ENCODE data around the gene IL6R. TPM values are rescaled to one million over a fixed set of nuclear protein-coding genes. Genes with fewer than 3 reads are reported as not detected.

The IL6R gene
- total and polyA plus RNA-seq, 8 donors: 1.9 to 73.9 (median 21.1) TPM

- H3K4me1 ChIP-seq: peaks cover 6 to 71% (median 38%) of the 10 kb centered on the region in 4 donors
- H3K36me3 ChIP-seq: peaks cover 8 to 81% (median 56%) of the 10 kb centered on the region in 4 donors
- no peak overlapping the region for H3K4me3 ChIP-seq
- intact Hi-C loops (cut with DNase I; ENCODE audit: low total_unique reads): no loop called here
- WGBS, 5 donors: 73 to 82% (median 78%) methylated on average over 8 of the region's 8 CpGs
- H3K27me3 ChIP-seq: no peaks in the 10 kb centered on the region
- TF ChIP-seq EP300 (IDR thresholded peaks at IDR 0.05): no peak
- TF ChIP-seq POLR2AphosphoS5 (IDR thresholded peaks at IDR 0.05): no peak
- TF ChIP-seq POLR2A (IDR thresholded peaks at IDR 0.05): no peak
- no peak for TF ChIP-seq CTCF (IDR thresholded peaks at IDR 0.05)
- H3K27ac ChIP-seq: peak overlapping the region in 1 of 5 donors; percentile 43
- H3K9me3 ChIP-seq: no peaks in the 10 kb centered on the region
- DNase-seq: no peak
Observed at GRCh38 chr1:154443274-154444013, 38.3 kb downstream of the IL6R start.

DNA sequence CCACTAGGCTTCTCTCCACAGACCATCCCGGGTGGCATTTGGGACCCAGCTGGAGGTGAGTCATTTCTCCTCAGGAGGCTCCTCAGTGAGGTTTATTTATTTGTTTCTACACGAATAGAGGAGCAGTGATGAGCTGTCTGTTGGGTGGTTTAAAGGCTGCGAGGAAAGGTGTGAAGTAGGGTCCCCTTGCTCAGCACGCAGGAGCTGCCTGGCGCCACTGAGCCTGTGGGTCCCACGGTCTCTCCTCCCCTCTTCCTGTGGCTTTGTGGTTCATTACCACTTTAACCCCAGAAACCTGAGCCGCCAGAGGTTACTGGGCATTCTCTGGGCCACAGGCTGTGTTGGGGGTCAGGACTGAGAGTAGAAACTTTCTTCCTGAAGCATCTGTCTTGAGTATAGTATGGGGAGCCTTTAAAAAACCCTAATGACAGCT is 39.9 kb downstream of the IL6R start:
- no peak for TF ChIP-seq POLR2A (IDR thresholded peaks at IDR 0.05)
- no peak for TF ChIP-seq CTCF (IDR thresholded peaks at IDR 0.05)
- no peak for TF ChIP-seq POLR2AphosphoS5 (IDR thresholded peaks at IDR 0.05)
- no peak for TF ChIP-seq EP300 (IDR thresholded peaks at IDR 0.05)
- DNase-seq: no peak
- no peaks in the 10 kb centered on the region for H3K27me3 ChIP-seq
- 43 to 66% (median 64%) methylated on average over 5 to 7 of the region's 7 CpGs for whole genome bisulfite sequencing, 5 donors
- H3K36me3 ChIP-seq: peaks cover 9 to 90% (median 70%) of the 10 kb centered on the region in 4 donors
- no peaks in the 10 kb centered on the region for H3K9me3 ChIP-seq
- H3K4me1 ChIP-seq: peaks cover 0 to 56% (median 25%) of the 10 kb centered on the region in 4 donors
- H3K4me3 ChIP-seq: no peak overlapping the region
- intact Hi-C loops (cut with DNase I; ENCODE audit: low total_unique reads): no loop called here
- H3K27ac ChIP-seq: peak overlapping the region in 3 of 5 donors; percentile 27 to 77 (median 74)

DNA sequence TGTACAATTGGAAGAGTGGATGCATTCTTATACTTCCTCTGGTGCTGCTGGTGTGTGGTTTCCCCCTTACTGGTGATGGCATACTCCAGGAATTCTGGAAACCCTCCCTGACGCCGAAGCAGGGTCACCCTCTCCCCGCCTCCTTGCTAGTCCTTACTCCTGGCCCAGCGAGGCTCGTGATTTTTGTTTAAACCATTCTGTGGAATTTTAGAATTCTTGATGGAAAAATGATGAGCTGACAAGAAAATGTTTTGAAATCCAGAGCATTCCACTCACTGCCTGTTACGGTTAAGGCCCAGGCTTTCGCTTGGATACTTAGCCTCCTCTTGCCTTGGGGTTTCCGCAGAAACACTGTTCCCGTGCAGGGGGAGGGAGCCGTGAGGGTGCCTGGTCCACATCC is 41.1 kb downstream of the IL6R start:
- H3K27me3 ChIP-seq: no peaks in the 10 kb centered on the region
- no peaks in the 10 kb centered on the region for H3K9me3 ChIP-seq
- H3K4me3 ChIP-seq: no peak overlapping the region
- intact Hi-C loops (cut with DNase I; ENCODE audit: low total_unique reads): no loop called here
- H3K27ac ChIP-seq: peak overlapping the region in 4 of 5 donors; percentile 25 to 77 (median 72)
- H3K4me1 ChIP-seq: peaks cover 0 to 44% (median 21%) of the 10 kb centered on the region in 4 donors
- 64 to 84% (median 71%) methylated on average over 10 of the region's 10 CpGs for WGBS, 5 donors
- DNase-seq: no peak
- TF ChIP-seq POLR2AphosphoS5 (IDR thresholded peaks at IDR 0.05) (peak in 2 of 3 donors; percentile 29 to 61), POLR2A (IDR thresholded peaks at IDR 0.05) (no peak)
- peaks cover 15 to 91% (median 76%) of the 10 kb centered on the region in 4 donors for H3K36me3 ChIP-seq

GRCh38 chr1:154446789-154447188 is 41.6 kb downstream of the IL6R start:
- TF ChIP-seq POLR2AphosphoS5 (IDR thresholded peaks at IDR 0.05) (no peak), EP300 (IDR thresholded peaks at IDR 0.05) (no peak), POLR2A (IDR thresholded peaks at IDR 0.05) (no peak), CTCF (IDR thresholded peaks at IDR 0.05) (no peak)
- no peak for DNase-seq
- Histone ChIP-seq H3K9me3 (no peaks in the 10 kb centered on the region), H3K4me3 (no peak overlapping the region), H3K27me3 (no peaks in the 10 kb centered on the region), H3K36me3 (peaks cover 16 to 91% (median 81%) of the 10 kb centered on the region in 4 donors), H3K4me1 (peaks cover 0 to 39% (median 19%) of the 10 kb centered on the region in 4 donors), H3K27ac (peak overlapping the region in 3 of 5 donors; percentile 69 to 77 (median 74))
- intact Hi-C loops (cut with DNase I; ENCODE audit: low total_unique reads): no loop called here
- WGBS, 5 donors: 86 to 97% (median 95%) methylated on average over 6 of the region's 6 CpGs
